GM15510 (cell line): ENCODE measurements around the gene NUAK1.

Source experiments
- POLR2A ChIP-seq: IDR thresholded peaks from 3 replicates; pipeline ENCODE4 v1.6.1; 2011; ENCODE audit warnings: borderline replicate concordance; ENCODE audit not compliant: insufficient read length; ENCODE audit errors: extremely low read depth

The NUAK1 gene

GRCh38 chr12:106020736-106021135 is 118.0 kb downstream of the NUAK1 start:
- no peak for TF ChIP-seq POLR2A

GRCh38 chr12:106019144-106019543 is 119.6 kb downstream of the NUAK1 start:
- no peak for TF ChIP-seq POLR2A

- TF ChIP-seq POLR2A = no peak
Observed at GRCh38 chr12:106018286-106018685, 120.5 kb downstream of the NUAK1 start.

- no peak for TF ChIP-seq POLR2A
Observed at GRCh38 chr12:106015646-106016045, 123.1 kb downstream of the NUAK1 start.

- TF ChIP-seq POLR2A = no peak
Observed at GRCh38 chr12:106013941-106014340, 124.8 kb downstream of the NUAK1 start.
